ENCODE data around the gene MAP3K4.
"Not testable (repeated sequence)": the region's sequence is repeated elsewhere in the genome, so short reads cannot be mapped to it uniquely, and the experiment has no call there.

MAP3K4 gene

GRCh38 chr6:161116554-161116953, 125.0 kb downstream of the MAP3K4 start:
- peaks cover 10% of the 10 kb centered on the region for H3K9me3 Mint-ChIP-seq (ENCODE audit: low read depth)
- H3K36me3 Mint-ChIP-seq: peaks cover 51% of the 10 kb centered on the region
- H3K4me1 Mint-ChIP-seq (ENCODE audit: low read depth): peaks cover 6% of the 10 kb centered on the region
- no peaks in the 10 kb centered on the region for H3K27me3 Mint-ChIP-seq
- no peak overlapping the region for H3K4me3 Mint-ChIP-seq
- no peak overlapping the region for H3K27ac Mint-ChIP-seq

DNA sequence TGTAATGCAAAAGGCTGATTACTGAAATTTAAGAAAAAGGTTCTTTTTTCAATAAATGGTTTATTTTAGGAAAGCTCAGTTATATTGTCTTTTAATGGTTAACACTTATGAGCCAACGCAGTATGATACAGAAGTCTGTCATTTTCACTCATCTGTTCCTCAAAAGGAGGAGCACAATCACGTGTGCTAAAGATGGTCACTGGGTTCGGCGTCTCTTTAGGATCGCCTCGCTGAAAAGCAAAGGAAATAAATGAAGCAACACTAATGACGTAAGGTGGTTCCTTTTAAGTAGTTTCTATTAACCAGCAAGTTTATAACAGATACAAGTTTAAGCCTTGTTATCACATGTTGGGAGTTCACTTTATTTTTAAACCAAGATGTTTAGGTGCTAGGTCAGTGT, 125.7 kb downstream of the MAP3K4 start:
- no peak overlapping the region for H3K4me3 Mint-ChIP-seq
- peaks cover 13% of the 10 kb centered on the region for H3K9me3 Mint-ChIP-seq (ENCODE audit: low read depth)
- peaks cover under 1% of the 10 kb centered on the region for H3K4me1 Mint-ChIP-seq (ENCODE audit: low read depth)
- H3K36me3 Mint-ChIP-seq: peaks cover 55% of the 10 kb centered on the region
- no peaks in the 10 kb centered on the region for H3K27me3 Mint-ChIP-seq
- no peak overlapping the region for H3K27ac Mint-ChIP-seq

GRCh38 chr6:161117942-161118341, 126.4 kb downstream of the MAP3K4 start:
- H3K27ac Mint-ChIP-seq: no peak overlapping the region
- H3K4me3 Mint-ChIP-seq: no peak overlapping the region
- no peaks in the 10 kb centered on the region for H3K4me1 Mint-ChIP-seq (ENCODE audit: low read depth)
- H3K27me3 Mint-ChIP-seq: no peaks in the 10 kb centered on the region
- H3K9me3 Mint-ChIP-seq (ENCODE audit: low read depth): peaks cover 18% of the 10 kb centered on the region
- H3K36me3 Mint-ChIP-seq: peaks cover 57% of the 10 kb centered on the region

- not testable (repeated sequence) for H3K4me1 Mint-ChIP-seq (ENCODE audit: low read depth)
- peaks cover 32% of the 10 kb centered on the region for H3K9me3 Mint-ChIP-seq (ENCODE audit: low read depth)
Observed at GRCh38 chr6:161123319-161123718, 131.8 kb downstream of the MAP3K4 start.

GRCh38 chr6:161125591-161125990, 134.0 kb downstream of the MAP3K4 start:
- Mint-ChIP-seq H3K4me3 (no peak overlapping the region), H3K4me1 (ENCODE audit: low read depth) (peaks cover 18% of the 10 kb centered on the region), H3K36me3 (peaks cover 62% of the 10 kb centered on the region), H3K27ac (no peak overlapping the region), H3K9me3 (ENCODE audit: low read depth) (peaks cover 23% of the 10 kb centered on the region), H3K27me3 (no peaks in the 10 kb centered on the region)

More at GRCh38 chr6:161123319-161123718, 131.8 kb downstream of the MAP3K4 start:
- H3K4me3 Mint-ChIP-seq, H3K27me3 Mint-ChIP-seq, H3K27ac Mint-ChIP-seq: not testable (repeated sequence)
- H3K36me3 Mint-ChIP-seq: peaks cover 76% of the 10 kb centered on the region

DNA sequence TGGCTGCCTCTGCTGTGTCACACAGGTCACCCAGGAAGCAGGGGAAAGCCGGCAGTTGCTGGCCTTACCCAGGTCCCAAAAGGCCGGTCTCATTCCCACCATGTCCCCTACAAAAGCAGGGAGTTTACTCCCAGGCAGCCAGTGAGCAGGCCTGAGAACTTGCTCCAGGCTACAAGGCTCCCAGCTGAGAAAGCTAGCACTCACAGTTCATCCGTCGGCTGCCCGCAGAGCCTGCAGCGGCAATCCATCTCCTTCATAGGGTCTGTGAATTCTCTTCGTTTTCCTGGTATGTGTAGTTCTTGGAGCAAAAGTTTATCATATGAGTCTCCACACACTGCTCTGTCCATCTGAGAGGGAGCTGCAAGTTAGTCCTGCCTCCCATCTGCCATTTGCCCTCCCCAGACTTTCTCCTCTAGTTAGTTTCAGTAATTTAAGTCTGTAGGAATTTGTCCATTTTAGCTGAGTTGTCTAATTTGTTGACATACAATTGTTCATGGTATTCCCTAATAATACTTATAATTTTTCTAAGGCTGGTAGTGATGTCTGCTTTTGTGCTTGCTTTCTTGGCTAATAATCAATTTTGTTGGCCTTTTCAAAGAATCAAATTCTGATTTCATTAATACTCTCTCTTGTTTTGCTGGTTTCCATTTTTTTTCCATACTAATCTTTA, 135.6 kb downstream of the MAP3K4 start:
- no peaks in the 10 kb centered on the region for H3K27me3 Mint-ChIP-seq
- peaks cover 20% of the 10 kb centered on the region for H3K9me3 Mint-ChIP-seq (ENCODE audit: low read depth)
- H3K4me1 Mint-ChIP-seq (ENCODE audit: low read depth): peaks cover 18% of the 10 kb centered on the region
- H3K4me3 Mint-ChIP-seq: no peak overlapping the region
- peak overlapping the region; percentile 4 for H3K27ac Mint-ChIP-seq
- H3K36me3 Mint-ChIP-seq: peaks cover 47% of the 10 kb centered on the region

- peaks cover 38% of the 10 kb centered on the region for H3K36me3 Mint-ChIP-seq
Observed at GRCh38 chr6:161128230-161128629, 136.7 kb downstream of the MAP3K4 start.

GRCh38 chr6:161128680-161129196, 137.2 kb downstream of the MAP3K4 start:
- peak overlapping the region; percentile 72 for H3K27ac Mint-ChIP-seq
- peaks cover 33% of the 10 kb centered on the region for H3K36me3 Mint-ChIP-seq
- H3K4me1 Mint-ChIP-seq (ENCODE audit: low read depth): peaks cover 18% of the 10 kb centered on the region
- H3K9me3 Mint-ChIP-seq (ENCODE audit: low read depth): peaks cover 13% of the 10 kb centered on the region
- no peak overlapping the region for H3K4me3 Mint-ChIP-seq
- no peaks in the 10 kb centered on the region for H3K27me3 Mint-ChIP-seq

More at GRCh38 chr6:161128230-161128629, 136.7 kb downstream of the MAP3K4 start:
- Mint-ChIP-seq H3K4me1 (ENCODE audit: low read depth) (peaks cover 18% of the 10 kb centered on the region), H3K27me3 (no peaks in the 10 kb centered on the region), H3K9me3 (ENCODE audit: low read depth) (peaks cover 14% of the 10 kb centered on the region), H3K27ac (peak overlapping the region; percentile 72), H3K4me3 (no peak overlapping the region)

- Mint-ChIP-seq H3K27ac (peak overlapping the region; percentile 25), H3K4me3 (no peak overlapping the region), H3K36me3 (peaks cover 15% of the 10 kb centered on the region), H3K4me1 (ENCODE audit: low read depth) (peaks cover 18% of the 10 kb centered on the region), H3K9me3 (ENCODE audit: low read depth) (no peaks in the 10 kb centered on the region), H3K27me3 (no peaks in the 10 kb centered on the region)
Observed at GRCh38 chr6:161130541-161130940, 139.0 kb downstream of the MAP3K4 start.

DNA sequence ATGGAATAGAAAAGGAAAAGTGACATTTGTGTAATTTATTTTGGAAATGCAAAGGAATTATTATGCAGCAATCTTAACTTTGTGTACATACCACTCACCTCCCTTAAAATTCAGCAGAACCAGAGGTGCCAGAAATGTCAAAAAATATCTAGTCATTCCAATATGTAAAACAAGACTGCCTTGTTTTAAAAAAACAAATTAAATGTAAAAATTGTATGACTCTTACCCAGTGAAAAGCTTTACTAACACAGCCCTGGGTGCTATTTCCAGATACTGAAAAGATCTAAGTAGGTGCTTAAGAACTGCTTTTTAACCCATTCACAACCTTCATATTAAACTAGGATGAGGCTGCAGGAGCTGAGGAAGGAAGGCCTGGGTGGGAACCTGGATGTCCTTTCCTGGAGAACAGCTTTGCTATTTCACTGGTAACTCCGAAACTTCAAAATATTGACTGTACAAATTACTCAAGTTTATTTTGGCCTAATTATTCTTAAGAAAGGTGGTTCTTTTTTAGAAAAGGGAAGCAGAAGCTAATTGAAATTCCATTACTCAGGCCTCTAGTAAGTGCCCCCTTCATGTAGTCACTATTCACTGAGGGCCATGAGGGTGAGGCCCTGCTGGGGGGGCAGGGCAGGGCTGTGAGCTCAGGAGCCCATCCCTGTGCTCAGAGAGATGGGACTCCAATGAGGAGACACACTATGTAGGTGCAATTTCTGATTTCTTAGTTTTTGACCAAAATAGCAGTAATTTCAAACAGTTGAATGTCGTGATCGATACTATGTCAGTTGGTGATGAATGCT, 139.6 kb downstream of the MAP3K4 start:
- Mint-ChIP-seq H3K27me3 (no peaks in the 10 kb centered on the region), H3K36me3 (peaks cover 9% of the 10 kb centered on the region), H3K4me3 (no peak overlapping the region), H3K4me1 (ENCODE audit: low read depth) (peaks cover 18% of the 10 kb centered on the region), H3K27ac (no peak overlapping the region), H3K9me3 (ENCODE audit: low read depth) (no peaks in the 10 kb centered on the region)

DNA sequence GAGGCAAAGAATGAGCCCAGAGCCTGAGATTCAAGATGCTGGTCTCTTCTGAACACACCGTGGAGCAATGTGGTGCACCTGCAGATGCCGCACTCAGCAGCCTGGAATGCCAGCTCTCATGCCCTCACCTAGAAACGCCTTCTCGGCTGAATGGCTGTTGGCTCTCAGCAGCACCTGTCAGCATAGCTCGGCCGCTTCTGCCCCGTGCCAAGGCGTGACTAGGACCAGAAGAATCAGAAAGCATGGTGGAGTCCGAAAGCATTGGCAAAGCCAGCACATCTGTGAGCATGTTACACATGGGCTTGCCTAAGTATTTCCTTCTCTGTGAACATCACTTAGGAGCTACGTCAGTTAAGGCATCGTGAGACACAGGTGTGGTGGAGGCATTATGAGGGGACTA, 140.8 kb downstream of the MAP3K4 start:
- Mint-ChIP-seq H3K27me3 (no peaks in the 10 kb centered on the region), H3K36me3 (peaks cover 4% of the 10 kb centered on the region), H3K27ac (no peak overlapping the region), H3K9me3 (ENCODE audit: low read depth) (no peaks in the 10 kb centered on the region), H3K4me1 (ENCODE audit: low read depth) (peaks cover 15% of the 10 kb centered on the region), H3K4me3 (no peak overlapping the region)

DNA sequence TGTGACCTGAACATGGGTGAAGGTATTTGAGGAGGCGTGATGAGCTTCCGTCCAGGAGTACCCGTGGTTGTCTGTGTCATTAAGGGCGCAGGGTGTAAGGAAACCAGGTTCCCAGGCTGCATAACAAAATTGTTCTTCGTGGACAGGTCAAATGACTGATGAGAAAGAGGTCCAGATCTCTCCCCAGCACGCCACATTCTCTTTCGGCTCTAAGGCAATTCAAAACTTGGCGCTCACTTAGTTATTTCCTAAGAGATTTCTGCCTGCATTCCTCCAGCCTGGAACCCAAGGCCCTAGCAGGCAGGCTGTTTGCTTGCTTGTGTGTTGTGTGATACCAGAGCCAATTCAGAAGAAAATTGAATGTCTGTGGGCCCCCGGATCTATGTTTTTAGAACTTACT, 142.4 kb downstream of the MAP3K4 start:
- no peaks in the 10 kb centered on the region for H3K9me3 Mint-ChIP-seq (ENCODE audit: low read depth)
- peaks cover 4% of the 10 kb centered on the region for H3K4me1 Mint-ChIP-seq (ENCODE audit: low read depth)
- H3K27me3 Mint-ChIP-seq: no peaks in the 10 kb centered on the region
- H3K36me3 Mint-ChIP-seq: no peaks in the 10 kb centered on the region
- H3K27ac Mint-ChIP-seq: no peak overlapping the region
- H3K4me3 Mint-ChIP-seq: no peak overlapping the region

GRCh38 chr6:161134550-161135298, 143.2 kb downstream of the MAP3K4 start:
- H3K27ac Mint-ChIP-seq: no peak overlapping the region
- no peaks in the 10 kb centered on the region for H3K4me1 Mint-ChIP-seq (ENCODE audit: low read depth)
- no peaks in the 10 kb centered on the region for H3K27me3 Mint-ChIP-seq
- no peaks in the 10 kb centered on the region for H3K9me3 Mint-ChIP-seq (ENCODE audit: low read depth)
- no peaks in the 10 kb centered on the region for H3K36me3 Mint-ChIP-seq
- no peak overlapping the region for H3K4me3 Mint-ChIP-seq

DNA sequence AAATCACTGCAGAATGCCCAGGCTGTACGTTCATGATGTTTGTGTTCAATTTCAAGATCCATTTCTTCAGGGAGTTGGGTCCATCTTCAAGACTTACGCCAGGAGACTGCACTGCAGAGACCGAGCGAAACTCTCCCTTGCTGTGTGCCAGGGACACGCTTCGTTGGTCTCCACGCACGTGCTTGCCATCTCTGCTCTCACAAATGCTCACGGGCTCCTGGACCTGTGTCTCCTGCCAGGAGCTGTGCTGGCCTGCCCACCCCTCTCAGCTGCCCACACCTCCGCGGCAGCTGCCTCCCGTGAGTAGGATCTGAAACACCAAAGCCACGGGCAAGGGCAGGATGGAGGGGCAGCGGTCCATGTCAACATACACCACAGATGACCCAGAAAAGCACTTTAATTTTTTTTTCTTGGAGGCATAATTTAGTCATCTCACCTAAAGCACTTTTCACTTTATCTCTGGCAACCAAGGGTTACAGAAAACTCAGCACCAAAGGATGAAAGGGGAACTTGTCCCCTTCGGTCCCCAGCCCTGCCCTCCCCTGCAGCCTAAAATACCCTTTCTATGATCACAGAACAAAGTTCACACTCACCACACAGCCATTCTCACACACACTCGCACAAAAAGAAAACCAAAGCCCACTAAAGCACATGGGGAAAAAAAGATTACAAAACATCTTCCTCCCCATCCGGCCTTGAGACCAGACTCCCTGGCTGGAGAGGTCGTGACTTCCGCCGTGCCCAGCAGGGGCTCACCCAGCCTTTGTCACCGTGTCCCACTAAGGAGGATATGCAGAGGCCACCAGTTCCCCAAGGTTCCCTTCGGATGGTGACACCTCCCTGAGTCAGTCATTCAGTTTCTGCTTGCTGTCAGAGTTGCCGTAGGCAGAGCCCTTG, 144.4 kb downstream of the MAP3K4 start:
- Mint-ChIP-seq H3K4me3 (no peak overlapping the region), H3K36me3 (no peaks in the 10 kb centered on the region), H3K4me1 (ENCODE audit: low read depth) (no peaks in the 10 kb centered on the region), H3K9me3 (ENCODE audit: low read depth) (no peaks in the 10 kb centered on the region), H3K27ac (no peak overlapping the region), H3K27me3 (no peaks in the 10 kb centered on the region)

Measured in activated naive CD8-positive, alpha-beta T cell (primary cell).